ENCODE measurements around the gene RAD18. TPM values are rescaled to one million over a fixed set of nuclear protein-coding genes. Genes with fewer than 3 reads are reported as not detected.

RAD18 gene
- polyA plus RNA-seq, 3 donors, result 1.9 to 6.9 (median 5.1) TPM

- H3K36me3 Mint-ChIP-seq, result no peaks in the 10 kb centered on the region
- 95% methylated on average over 2 of the region's 2 CpGs for WGBS (ENCODE audit: insufficient coverage)
- DNase-seq, result no peak
- no peaks in the 10 kb centered on the region for H3K36me3 ChIP-seq (replicated peaks in 1 of 2; ENCODE audit: control insufficient read depth in 1 of 2, insufficient read depth in 2 of 2, low read length in 2 of 2)
- TF ChIP-seq CTCF (IDR thresholded peaks at IDR 0.05), result no peak
- peaks cover 2 to 6% (median 2%) of the 10 kb centered on the region in 3 donors for H3K27me3 Mint-ChIP-seq (ENCODE audit: low read depth in 3 of 3)
- H4K20me1 ChIP-seq (ENCODE audit: insufficient read depth, low read length), result no peaks in the 10 kb centered on the region
- H3K9me3 Mint-ChIP-seq, result peaks cover 0 to 2% (median 0%) of the 10 kb centered on the region in 7 donors
- H3K27ac Mint-ChIP-seq, result no peak overlapping the region
- no peaks in the 10 kb centered on the region for H3K27me3 ChIP-seq (ENCODE audit: control insufficient read depth in 2 of 2, insufficient read depth in 2 of 2, low read length in 2 of 2)
- H2AFZ ChIP-seq (ENCODE audit: insufficient read depth, low read depth, low read length, poor library complexity, severe bottlenecking), result no peak overlapping the region
- no peak overlapping the region for H3K4me3 Mint-ChIP-seq
- H3K4me1 Mint-ChIP-seq, result peaks cover 5% of the 10 kb centered on the region
- no peak overlapping the region for H3K4me2 ChIP-seq (replicated peaks; ENCODE audit: extremely low read depth, low read length, poor library complexity, severe bottlenecking)
- no peaks in the 10 kb centered on the region for H3K9me3 ChIP-seq (replicated peaks in 1 of 2; ENCODE audit: control insufficient read depth in 1 of 2, insufficient read depth in 1 of 2, low read length in 2 of 2)
- H3K27ac ChIP-seq (ENCODE audit: low read depth in 1 of 2, low read length in 2 of 2), result no peak overlapping the region
- no peak overlapping the region for H3K9ac ChIP-seq (ENCODE audit: insufficient read depth, low read length, poor library complexity, severe bottlenecking)
- no peaks in the 10 kb centered on the region for H3K79me2 ChIP-seq (ENCODE audit: insufficient read depth, low read length)
- no peak overlapping the region for H3K4me3 ChIP-seq (replicated peaks in 1 of 3; ENCODE audit: low read depth in 2 of 3, low read length in 3 of 3)
- peaks cover 5 to 6% of the 10 kb centered on the region in 2 donors for H3K4me1 ChIP-seq (ENCODE audit: control insufficient read depth in 1 of 2, insufficient read depth in 2 of 2, low read length in 2 of 2)
- intact Hi-C loops (cut with micrococcal nuclease), result loop anchor here in 1 of 2 donors (1.0 kb wide), 1 partner anchor 314 kb away; no protein-coding TSS in a partner anchor
Observed at GRCh38 chr3:8988384-8988655, 25.0 kb upstream of the RAD18 start.

GRCh38 chr3:8987645-8988383 lies 24.5 kb upstream of the RAD18 start:
- no peak overlapping the region for H3K27ac ChIP-seq (ENCODE audit: low read depth in 1 of 2, low read length in 2 of 2)
- peak; percentile 90 for TF ChIP-seq CTCF (IDR thresholded peaks at IDR 0.05)
- no peaks in the 10 kb centered on the region for H3K79me2 ChIP-seq (ENCODE audit: insufficient read depth, low read length)
- peak overlapping the region; percentile 65 to 79 for H3K4me3 Mint-ChIP-seq
- 24% methylated on average over 9 of the region's 15 CpGs for WGBS (ENCODE audit: insufficient coverage)
- H3K27me3 ChIP-seq (ENCODE audit: control insufficient read depth in 2 of 2, insufficient read depth in 2 of 2, low read length in 2 of 2), result no peaks in the 10 kb centered on the region
- H3K36me3 ChIP-seq (replicated peaks in 1 of 2; ENCODE audit: control insufficient read depth in 1 of 2, insufficient read depth in 2 of 2, low read length in 2 of 2), result no peaks in the 10 kb centered on the region
- DNase-seq, result peak; percentile 40 to 54 (median 47)
- H3K4me2 ChIP-seq (replicated peaks; ENCODE audit: extremely low read depth, low read length, poor library complexity, severe bottlenecking), result peak overlapping the region; percentile 34
- no peak overlapping the region for H3K9ac ChIP-seq (ENCODE audit: insufficient read depth, low read length, poor library complexity, severe bottlenecking)
- H2AFZ ChIP-seq (ENCODE audit: insufficient read depth, low read depth, low read length, poor library complexity, severe bottlenecking), result peak overlapping the region; percentile 52
- H3K27ac Mint-ChIP-seq, result peak overlapping the region in 1 of 7 donors; percentile 35
- no peaks in the 10 kb centered on the region for H3K36me3 Mint-ChIP-seq
- no peaks in the 10 kb centered on the region for H4K20me1 ChIP-seq (ENCODE audit: insufficient read depth, low read length)
- intact Hi-C loops (cut with micrococcal nuclease), result loop anchor here in 1 of 2 donors (1.0 kb wide), 1 partner anchor 314 kb away; no protein-coding TSS in a partner anchor
- H3K4me1 Mint-ChIP-seq, result peaks cover 5% of the 10 kb centered on the region
- H3K9me3 ChIP-seq (replicated peaks in 1 of 2; ENCODE audit: control insufficient read depth in 1 of 2, insufficient read depth in 1 of 2, low read length in 2 of 2), result no peaks in the 10 kb centered on the region
- peaks cover 0 to 2% (median 0%) of the 10 kb centered on the region in 7 donors for H3K9me3 Mint-ChIP-seq
- H3K27me3 Mint-ChIP-seq (ENCODE audit: low read depth in 3 of 3), result peaks cover 2 to 6% (median 2%) of the 10 kb centered on the region in 3 donors
- peak overlapping the region in 1 of 3 experiments; percentile 15 for H3K4me3 ChIP-seq (replicated peaks in 1 of 3; ENCODE audit: low read depth in 2 of 3, low read length in 3 of 3)
- H3K4me1 ChIP-seq (ENCODE audit: control insufficient read depth in 1 of 2, insufficient read depth in 2 of 2, low read length in 2 of 2), result peaks cover 5 to 6% of the 10 kb centered on the region in 2 donors

Data from CD14-positive monocyte (primary cell).